ENCODE results near the gene HMGB1.

- TF ChIP-seq PBX3 (IDR thresholded peaks at IDR 0.05), result no peak
- TF ChIP-seq, protein P1, sequence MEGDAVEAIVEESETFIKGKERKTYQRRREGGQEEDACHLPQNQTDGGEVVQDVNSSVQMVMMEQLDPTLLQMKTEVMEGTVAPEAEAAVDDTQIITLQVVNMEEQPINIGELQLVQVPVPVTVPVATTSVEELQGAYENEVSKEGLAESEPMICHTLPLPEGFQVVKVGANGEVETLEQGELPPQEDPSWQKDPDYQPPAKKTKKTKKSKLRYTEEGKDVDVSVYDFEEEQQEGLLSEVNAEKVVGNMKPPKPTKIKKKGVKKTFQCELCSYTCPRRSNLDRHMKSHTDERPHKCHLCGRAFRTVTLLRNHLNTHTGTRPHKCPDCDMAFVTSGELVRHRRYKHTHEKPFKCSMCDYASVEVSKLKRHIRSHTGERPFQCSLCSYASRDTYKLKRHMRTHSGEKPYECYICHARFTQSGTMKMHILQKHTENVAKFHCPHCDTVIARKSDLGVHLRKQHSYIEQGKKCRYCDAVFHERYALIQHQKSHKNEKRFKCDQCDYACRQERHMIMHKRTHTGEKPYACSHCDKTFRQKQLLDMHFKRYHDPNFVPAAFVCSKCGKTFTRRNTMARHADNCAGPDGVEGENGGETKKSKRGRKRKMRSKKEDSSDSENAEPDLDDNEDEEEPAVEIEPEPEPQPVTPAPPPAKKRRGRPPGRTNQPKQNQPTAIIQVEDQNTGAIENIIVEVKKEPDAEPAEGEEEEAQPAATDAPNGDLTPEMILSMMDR (IDR thresholded peaks at IDR 0.05), result no peak
- TF ChIP-seq RAD21 (conservative IDR thresholded peaks at IDR 0.05 in 1 of 2, IDR thresholded peaks at IDR 0.05 in 1 of 2), result no peak
- TF ChIP-seq KDM1A (IDR thresholded peaks at IDR 0.05; ENCODE audit: low read depth), result no peak
- TF ChIP-seq, protein P2, sequence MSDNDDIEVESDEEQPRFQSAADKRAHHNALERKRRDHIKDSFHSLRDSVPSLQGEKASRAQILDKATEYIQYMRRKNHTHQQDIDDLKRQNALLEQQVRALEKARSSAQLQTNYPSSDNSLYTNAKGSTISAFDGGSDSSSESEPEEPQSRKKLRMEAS (IDR thresholded peaks at IDR 0.05), result no peak
- no peak for TF ChIP-seq POLR2A (IDR thresholded peaks at IDR 0.05; ENCODE audit: low read length)
Observed at GRCh38 chr13:30429721-30430694, 35.7 kb downstream of the HMGB1 start.
